ENCODE results near the gene SHC2.
A peak's percentile ranks its signal among the peaks of the same experiment; 100 is the strongest.
"Not testable (repeated sequence)": the region's sequence is repeated elsewhere in the genome, so short reads cannot be mapped to it uniquely, and the experiment has no call there.

The SHC2 gene

GRCh38 chr19:492091-492531 is 31.3 kb upstream of the SHC2 start:
- DNase-seq = no peak

- DNase-seq = no peak
Measured at GRCh38 chr19:491146-491741, 30.4 kb upstream of the SHC2 start.

GRCh38 chr19:489418-490196 is 28.8 kb upstream of the SHC2 start:
- DNase-seq = peak; percentile 55

GRCh38 chr19:488505-489417 is 27.9 kb upstream of the SHC2 start:
- peak; percentile 97 for DNase-seq

GRCh38 chr19:485583-486236 is 24.9 kb upstream of the SHC2 start:
- no peak for DNase-seq

GRCh38 chr19:485077-485476 is 24.2 kb upstream of the SHC2 start:
- no peak for DNase-seq

GRCh38 chr19:484494-484893 is 23.7 kb upstream of the SHC2 start:
- DNase-seq = no peak

- no peak for DNase-seq
Measured at GRCh38 chr19:483332-484072, 22.7 kb upstream of the SHC2 start.

- no peak for DNase-seq
Measured at GRCh38 chr19:482186-483041, 21.6 kb upstream of the SHC2 start.

- DNase-seq = not testable (repeated sequence)
Measured at GRCh38 chr19:481100-481499, 20.3 kb upstream of the SHC2 start.

- DNase-seq = peak; percentile 63
Measured at GRCh38 chr19:480016-480855, 19.4 kb upstream of the SHC2 start.

GRCh38 chr19:478976-479375 is 18.1 kb upstream of the SHC2 start:
- no peak for DNase-seq

- DNase-seq = no peak
Measured at GRCh38 chr19:478236-478903, 17.5 kb upstream of the SHC2 start.

GRCh38 chr19:475360-475759 is 14.5 kb upstream of the SHC2 start:
- no peak for DNase-seq

- no peak for DNase-seq
Measured at GRCh38 chr19:474126-475078, 13.6 kb upstream of the SHC2 start.

GRCh38 chr19:472005-472858 is 11.4 kb upstream of the SHC2 start:
- no peak for DNase-seq

GRCh38 chr19:470701-471100 is 9.9 kb upstream of the SHC2 start:
- no peak for DNase-seq

- DNase-seq = no peak
Measured at GRCh38 chr19:469833-470232, 9.0 kb upstream of the SHC2 start.

Measured in hematopoietic multipotent progenitor cell treated with erythropoietin and hydrocortisone succinate and interleukin-3 and kit ligand, for 4 days (in vitro differentiated cells).